ENCODE data around the gene COX19.

- no peak for TF ChIP-seq POLR2A (IDR thresholded peaks at IDR 0.05; ENCODE audit: low read depth, low read length)
- no peak for TF ChIP-seq CTCF (IDR thresholded peaks at IDR 0.05; ENCODE audit: extremely low read depth in 1 of 2, insufficient read depth in 1 of 2, low read depth in 1 of 2, low read length in 2 of 2)
These were observed 43.3 kb downstream of the COX19 start for GRCh38 chr7:931871-932650.
